NCI-H187 (cell line): ENCODE results near the gene ZSWIM5.
"Not testable (repeated sequence)": the region's sequence is repeated elsewhere in the genome, so short reads cannot be mapped to it uniquely, and the experiment has no call there.

Source experiments
- DNase-seq, 2 experiments: peaks; one replicate each; lab custom pipeline; 2025; lab: John Stamatoyannopoulos, UW

The ZSWIM5 gene

DNA sequence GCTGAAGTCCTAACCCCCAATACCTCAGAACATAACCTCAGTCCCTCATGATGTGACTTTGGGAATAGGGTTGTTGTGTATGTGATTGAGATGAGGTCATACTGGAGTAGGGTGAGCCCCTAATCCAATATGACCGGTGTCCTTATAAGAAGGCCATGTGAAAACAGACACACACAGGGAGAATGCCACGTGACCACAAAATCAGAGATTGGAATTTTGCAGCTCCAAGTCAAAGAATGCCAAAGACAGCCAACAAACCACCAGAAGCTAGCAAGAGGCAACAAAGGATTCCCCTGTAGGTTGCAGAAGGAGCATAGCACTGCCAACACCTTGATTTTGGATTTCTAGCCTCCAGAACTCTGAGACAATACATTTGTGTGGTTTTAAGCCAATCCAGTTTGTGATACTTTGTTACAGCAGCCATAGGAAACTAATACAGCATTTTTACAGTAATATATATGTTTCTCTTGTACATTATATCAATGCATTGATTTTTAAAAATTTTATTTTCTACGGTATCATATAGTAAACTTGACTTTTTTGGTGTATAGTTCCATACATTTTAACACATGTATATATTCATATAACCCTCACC, 5.4 kb downstream of the ZSWIM5 start:
- no peak for DNase-seq

DNA sequence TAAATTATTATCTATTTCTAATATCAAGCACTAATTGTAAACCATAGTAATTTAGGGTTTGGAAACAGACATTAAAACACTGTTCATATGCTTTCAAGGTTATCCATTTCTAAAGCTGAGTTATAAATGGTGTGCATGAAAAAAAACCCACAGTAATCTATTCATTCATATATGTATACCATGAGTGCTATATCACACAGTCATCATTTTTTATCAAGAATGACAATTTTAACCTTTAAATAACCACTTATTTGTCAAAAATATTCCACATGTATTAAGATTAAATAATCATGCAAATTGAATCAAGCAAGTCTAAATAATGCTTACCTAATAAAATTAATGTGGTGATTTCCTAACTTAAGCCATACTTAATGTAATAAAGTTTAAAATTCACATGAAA, 6.0 kb downstream of the ZSWIM5 start:
- no peak for DNase-seq

DNA sequence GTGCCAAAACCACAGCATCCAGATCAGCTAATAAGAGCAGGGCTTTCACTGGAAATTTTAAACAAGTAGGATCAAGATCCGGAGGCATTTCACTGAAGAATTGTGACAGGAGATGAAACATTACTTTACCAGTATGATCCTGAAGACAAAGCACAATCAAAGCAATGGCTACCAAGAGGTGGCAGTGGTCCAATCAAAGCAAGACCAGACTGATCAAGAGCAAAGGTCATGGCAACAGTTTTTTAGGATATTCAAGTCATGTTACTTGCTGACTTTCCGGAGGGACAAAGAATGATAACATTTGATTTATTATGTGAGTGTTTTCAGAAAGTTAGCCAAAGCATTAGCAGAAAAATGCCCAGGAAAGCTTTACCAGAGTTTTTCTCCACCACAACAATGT, 8.2 kb downstream of the ZSWIM5 start:
- no peak for DNase-seq

DNA sequence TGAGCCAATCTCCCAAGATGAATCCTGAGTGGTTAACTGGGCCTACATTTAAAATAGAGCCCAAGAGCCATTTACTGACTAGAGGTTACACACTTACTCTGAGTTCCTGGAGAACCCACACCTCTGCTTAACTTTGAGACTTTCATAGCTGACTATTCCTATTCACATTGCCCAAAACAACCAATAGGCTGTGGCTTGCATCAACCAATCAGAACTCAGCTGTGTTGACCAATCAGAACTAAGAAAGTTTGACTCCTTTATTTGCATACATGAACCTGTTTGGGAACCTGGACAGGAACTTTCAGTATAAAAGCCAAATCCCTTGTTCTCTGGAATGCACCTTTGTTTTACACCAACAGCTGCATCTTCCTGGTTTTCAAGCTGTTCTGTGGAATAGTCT, 9.5 kb downstream of the ZSWIM5 start:
- no peak for DNase-seq

DNA sequence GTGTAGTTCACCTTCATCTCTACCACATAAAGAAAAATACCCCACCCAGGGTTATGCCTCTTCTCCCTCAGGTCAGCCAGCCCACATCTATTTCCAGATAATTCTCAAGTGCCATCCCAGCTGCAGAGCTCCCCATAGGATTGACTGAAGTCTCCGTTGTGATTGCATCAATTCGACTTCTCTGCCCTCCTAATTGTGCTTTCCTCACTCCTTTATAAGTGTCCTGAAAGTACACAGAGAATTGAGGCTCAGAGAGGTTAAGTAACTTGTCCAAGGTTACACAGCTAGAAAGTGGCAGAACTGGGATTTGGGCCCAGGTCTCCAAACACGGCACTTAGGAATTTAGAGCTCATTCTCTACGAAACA, 15.0 kb downstream of the ZSWIM5 start:
- DNase-seq, result peak in 1 of 2 experiments; percentile 49

DNA sequence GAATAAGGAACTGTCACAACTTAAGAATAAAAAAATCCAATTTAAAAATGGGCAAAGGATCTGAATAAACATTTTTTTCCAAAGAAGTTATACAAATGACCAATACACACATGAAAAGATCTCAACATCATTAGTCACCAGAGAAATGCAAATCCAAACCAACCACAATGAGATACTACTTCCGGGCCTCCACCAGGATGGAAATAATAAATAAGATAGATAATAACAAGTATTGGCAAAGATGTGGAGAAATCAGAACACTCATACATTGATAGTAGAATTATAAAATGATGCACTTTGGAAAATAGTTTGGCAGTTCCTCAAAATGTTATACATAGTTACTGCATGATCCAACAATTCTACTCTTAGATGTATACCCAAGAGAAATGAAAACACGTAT, 18.7 kb downstream of the ZSWIM5 start:
- no peak for DNase-seq

DNA sequence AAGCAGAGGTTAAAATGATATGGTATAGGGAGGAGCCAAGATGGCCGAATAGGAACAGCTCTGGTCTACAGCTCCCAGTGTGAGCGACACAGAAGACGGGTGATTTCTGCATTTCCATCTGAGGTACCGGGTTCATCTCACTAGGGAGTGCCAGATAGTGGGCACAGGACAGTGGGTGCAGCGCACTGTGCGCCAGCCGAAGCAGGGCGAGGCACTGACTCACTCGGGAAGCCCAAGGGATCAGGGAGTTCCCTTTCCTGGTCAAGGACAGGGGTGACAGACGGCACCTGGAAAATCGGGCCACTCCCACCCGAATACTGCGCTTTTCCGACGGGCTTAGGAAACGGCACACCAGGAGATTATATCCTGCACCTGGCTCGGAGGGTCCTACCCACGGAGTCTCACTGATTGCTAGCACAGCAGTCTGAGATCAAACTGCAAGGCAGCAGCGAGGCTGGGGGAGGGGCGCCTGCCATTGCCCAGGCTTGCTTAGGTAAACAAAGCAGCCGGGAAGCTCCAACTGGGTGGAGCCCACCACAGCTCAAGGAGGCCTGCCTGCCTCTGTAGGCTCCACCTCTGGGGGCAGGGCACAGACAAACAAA, 26.4 kb downstream of the ZSWIM5 start:
- DNase-seq, result not testable (repeated sequence)

DNA sequence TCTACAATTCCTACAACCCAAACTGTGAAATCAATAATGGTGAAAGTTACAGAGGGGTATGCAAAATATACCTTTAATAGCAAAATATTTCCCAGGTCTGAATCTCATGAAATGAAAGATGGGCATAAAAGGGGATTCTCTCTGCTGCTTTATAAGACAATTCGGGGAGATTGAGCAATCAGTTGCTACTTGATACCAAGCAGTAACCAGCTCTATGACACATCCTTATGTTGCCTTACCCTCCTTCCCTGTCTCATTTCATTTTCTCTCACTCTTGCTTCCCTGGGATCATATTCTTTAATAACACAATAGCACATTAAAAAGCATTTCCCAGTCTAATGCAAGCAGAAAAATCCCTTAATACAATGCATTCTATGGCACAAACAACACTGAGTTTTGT, 29.0 kb downstream of the ZSWIM5 start:
- no peak for DNase-seq

DNA sequence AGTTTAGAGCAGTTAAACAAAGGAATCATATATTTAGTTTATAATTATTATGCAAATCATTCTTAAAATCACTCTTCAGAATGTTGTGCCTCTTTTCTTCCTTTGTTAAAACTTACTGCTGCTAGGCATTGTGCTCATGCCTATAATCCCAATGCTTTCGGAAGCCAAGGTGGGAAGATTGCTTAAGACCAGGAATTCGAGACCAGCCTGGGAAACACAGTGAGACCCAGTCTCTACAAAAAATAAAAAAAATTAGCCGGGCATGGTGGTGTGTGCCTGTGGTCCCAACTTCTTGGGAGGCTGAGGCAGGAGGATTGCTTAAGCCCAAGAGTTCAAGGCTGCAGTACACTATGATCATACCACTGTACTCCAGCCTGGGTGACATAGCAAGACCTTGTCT, 33.6 kb downstream of the ZSWIM5 start:
- DNase-seq, result no peak

DNA sequence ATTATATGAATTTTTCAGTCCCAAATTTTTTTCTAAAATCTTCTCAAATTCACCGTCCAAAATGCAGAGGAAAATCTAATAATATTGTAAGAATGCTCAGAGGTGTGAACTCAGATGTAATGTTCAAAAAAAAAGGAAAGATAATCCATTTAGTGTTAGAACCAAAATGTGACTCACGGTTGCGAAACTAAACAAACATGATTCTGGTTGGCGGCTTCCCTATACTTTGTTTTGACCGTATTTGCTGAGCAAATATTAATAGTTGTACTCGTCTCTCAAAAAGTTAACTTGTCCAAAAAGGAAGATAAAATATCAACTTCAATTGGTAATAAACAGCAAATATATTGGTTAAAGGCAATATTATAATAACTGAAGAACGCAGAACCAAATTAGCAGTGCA, 34.4 kb downstream of the ZSWIM5 start:
- DNase-seq, result no peak

DNA sequence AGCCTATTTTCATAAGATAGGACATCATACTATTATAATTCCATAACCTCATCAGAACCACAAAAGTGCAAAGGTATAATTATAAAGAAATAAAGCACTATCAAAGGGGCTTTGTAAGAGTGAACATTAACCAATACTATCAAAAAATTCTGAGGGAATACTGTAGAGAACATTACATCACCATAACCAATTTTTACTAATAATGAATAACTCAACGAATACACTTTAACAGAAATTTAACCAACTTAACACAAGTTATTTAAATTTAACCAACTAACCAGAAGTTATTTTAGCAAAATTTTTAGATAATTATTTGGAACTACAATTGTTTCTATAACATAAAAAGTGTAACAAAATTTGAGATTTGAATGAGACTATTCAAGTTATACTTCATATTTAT, 34.8 kb downstream of the ZSWIM5 start:
- DNase-seq, result no peak

DNA sequence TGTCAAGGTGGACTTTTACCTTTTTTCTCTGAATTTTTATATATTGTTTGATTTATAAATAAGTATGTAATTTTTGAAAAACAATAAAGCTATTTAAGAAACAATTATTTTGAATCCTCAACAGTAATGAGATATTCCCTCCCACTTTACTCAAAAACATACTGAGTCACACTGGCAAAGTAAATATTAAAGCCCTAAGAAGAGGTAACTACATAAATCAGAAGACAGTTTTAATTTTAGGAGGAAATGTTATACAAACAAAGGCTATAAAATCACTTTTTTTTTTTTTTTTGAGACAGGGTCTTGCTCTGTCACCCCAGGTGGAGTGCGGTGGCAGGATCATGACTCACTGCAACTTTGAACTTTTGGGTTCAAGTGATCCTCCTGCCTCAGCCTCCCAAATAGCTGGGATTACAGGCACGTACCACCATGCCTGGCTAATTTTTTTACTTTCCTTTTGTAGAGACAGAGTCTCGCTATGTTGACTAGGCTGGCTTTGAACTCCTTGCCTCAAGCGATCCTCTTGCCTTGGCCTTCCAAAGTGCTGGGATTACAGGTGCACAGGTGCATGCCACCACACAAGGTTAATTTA, 36.2 kb downstream of the ZSWIM5 start:
- DNase-seq, result no peak

DNA sequence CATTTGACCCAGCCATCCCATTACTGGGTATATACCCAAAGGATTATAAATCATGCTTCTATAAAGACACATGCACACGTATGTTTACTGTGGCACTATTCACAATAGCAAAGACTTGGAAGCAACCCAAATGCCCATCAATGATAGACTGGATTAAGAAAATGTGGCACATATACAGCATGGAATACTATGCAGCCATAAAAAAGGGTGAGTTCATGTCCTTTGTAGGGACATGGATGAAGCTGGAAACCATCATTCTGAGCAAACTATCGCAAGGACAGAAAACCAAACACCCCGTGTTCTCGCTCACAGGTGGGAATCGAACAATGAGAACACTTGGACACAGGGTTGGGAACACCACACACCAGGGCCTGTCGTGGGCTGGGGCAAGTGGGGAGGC, 38.5 kb downstream of the ZSWIM5 start:
- DNase-seq, result not testable (repeated sequence)

DNA sequence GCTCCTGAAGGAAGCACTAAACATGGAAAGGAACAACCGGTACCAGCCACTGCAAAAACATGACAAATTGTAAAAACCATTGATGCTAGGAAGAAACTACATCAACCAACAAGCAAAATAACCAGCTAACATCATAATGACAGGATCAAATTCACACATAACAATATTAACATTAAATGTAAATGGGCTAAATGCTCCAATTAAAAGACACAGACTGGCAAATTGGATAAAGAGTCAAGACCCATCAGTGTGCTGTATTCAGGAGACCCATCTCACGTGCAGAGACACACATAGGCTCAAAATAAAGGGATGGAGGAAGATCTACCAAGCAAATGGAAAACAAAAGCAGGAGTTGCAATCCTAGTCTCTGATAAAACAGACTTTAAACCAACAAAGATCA, 42.1 kb downstream of the ZSWIM5 start:
- not testable (repeated sequence) for DNase-seq

DNA sequence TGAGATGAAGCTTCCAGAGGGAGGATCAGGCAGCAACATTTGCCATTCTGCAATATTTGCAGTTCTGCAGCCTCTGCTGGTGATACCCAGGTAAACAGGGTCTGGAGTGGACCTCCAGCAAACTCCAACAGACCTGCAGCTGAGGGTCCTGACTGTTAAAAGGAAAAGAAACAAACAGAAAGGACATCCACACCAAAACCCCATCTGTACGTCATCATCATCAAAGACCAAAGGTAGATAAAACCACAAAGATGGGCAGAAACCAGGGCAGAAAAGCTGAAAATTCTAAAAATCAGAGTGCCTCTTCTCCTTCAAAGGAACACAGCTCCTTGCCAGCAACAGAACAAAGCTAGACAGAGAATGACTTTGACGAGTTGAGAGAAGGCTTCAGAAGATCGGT, 43.3 kb downstream of the ZSWIM5 start:
- DNase-seq, result not testable (repeated sequence)

DNA sequence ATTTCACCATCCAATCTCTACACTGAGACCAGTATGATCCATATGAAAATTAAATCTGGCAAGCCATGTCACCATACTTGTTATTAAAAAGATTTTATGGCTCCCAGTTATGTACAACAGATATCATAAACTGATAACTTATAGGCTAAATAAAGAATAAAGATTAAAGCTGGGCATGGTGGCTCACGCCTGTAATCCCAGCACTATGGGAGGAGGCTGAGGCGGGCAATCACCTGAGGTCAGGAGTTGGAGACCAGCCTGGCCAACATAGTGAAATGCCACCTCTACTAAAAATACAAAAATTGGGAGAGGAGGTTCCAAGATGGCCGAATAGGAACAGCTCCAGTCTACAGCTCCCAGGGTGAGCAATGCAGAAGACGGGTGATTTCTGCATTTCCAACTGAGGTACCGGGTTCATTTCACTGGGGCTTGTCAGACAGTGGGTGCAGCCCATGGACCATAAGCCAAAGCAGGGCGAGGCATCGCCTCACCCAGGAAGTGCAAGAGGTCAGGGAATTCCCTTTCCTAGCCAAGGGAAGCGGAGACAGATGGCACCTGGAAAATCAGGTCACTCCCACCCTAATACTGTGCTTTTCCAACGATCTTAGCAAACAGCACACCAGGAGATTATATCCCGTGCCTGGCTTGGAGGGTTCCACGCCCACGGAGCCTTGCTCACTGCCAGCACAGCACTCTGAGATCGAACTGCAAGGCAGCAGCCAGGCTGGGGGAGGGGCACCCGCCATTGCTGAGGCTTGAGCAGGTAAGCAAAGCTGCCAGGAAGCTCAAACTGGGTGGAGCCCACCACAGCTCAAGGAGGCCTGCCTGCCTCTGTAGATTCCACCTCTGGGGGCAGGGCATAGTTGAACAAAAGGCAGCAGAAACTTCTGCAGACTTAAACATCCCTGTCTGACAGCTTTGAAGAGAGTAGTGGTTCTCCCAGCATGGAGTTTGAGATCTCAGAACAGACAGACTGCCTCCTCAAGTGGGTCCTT, 44.1 kb downstream of the ZSWIM5 start:
- not testable (repeated sequence) for DNase-seq

DNA sequence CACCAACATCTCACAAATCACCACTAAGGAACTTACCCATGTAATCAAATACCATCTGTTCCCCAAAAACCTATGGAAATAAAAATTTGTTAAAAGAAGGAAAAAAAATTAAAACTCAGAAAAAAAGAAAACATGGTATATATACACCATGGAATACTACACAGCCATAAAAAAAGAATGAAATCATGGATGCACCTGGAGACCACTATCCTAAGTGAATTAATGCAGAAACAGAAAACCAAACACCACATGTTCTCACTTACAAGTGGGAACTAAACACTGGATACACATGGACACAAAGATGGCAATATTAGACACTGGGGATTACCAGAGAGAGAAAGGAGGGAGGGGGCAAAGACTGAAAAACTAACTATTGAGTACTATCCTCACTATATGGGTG, 50.4 kb downstream of the ZSWIM5 start:
- no peak for DNase-seq

DNA sequence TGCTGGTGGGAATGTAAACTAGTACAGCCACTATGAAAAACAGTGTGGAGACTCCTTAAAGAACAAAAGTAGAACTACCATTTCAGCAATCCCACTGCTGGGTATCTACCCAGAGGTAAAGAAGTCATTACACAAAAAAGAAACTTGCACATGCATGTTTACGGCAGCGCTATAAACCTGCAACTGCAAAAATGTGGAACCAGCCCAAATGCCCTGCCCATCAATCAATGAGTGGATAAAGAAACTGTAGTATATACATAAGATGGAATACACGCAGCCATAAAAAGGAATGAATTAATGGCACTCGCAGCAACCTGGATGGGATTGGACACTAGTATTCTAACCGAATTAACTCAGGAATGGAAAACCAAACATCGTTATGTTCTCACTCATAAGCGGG, 51.0 kb downstream of the ZSWIM5 start:
- DNase-seq, result no peak

DNA sequence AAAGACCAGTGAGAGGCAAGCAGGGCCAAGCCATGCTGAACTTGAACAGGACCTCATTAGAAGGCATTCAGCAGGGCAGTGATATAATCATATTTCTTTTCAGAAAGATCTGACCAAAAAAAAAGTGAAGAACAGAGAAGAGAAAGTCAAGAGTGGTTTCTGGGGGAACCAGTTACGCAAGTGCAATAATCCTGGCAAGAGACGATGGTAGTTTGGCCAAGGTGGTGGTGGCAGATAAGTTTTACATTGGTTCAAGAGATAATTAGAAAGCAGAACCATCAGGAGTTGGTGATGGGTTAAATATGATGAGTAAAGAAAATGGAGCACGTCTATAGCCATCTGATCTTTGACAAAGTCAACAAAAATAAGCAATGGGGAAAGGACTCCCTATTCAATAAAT, 54.3 kb downstream of the ZSWIM5 start:
- no peak for DNase-seq

DNA sequence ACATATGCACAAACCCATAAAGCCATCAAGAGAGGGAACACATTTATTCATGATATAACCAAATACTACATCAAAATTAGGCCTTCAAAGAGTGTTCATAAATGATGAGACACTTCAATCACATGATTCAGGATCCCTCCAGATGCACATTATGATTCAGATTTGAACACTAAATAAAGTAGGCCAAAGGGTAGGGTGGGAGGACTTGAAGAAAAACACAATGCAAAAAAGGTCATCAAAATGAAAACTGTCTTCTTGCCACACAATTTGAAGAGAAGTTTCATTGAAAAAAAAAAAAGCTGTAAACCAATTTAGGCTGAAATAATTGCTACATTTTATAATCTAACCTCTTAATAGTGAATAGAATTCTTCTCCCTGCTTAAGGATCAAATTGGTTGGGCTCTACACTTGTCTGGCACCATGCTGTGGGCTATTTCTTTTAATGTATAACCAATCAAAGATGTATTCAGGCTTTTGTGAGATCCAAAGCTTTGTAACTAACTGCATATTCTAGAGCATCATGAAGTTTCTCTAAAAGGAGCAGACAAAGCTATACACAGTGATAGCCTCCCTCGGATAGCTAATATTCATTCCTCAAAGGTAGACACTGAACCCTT, 58.1 kb downstream of the ZSWIM5 start:
- no peak for DNase-seq

DNA sequence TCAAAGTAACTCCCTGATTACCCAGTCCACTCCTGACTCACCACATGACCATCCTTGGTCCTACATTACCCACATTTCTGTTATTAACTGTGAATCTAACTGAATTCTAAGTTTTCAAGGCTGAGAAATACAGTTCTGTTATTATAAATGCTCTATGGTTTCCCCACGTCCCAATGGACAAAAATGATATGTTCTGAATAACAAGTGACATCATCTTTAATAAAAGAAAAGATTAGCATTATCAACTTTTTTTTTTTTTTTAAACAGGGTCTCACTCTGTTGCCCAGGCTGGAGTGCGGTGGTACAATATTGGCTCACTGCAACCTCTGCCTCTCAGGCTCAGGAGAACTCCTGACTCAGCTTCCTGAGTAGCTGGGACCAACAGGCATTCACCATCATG, 59.6 kb downstream of the ZSWIM5 start:
- no peak for DNase-seq

DNA sequence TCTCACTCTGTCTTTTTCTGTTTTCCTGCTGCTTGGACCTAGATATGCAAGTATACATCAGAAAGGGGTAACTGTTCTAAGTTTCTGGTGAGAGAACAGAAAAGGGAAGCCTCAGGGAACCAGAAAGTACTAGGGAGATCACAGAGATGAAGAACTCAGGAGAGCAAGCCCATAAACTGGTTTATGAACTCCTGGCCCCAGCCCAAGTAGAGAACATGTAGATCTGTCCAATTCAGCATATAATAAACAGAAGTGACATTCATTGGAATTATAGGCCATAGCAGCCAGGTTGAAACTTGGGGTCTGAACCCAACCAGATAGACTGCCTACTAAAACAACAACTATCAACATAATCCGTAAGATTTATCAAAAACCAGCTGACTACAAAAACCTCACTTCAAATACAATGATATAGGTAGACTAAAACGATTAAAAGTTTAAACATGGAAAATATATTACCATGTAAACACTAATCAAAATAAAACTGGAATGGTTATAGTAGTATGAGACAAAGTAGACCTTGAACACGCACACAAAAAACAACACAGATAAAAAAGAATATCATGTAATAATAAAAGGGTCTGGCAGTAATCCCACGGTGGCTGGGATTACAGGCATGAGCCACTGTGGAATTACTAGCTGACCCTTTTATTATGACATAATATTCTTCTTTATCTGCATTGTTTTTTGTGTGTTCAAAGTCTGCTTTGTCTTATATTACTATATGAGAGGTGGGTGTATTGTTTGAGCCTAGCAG, 65.0 kb downstream of the ZSWIM5 start:
- DNase-seq, result no peak
